GM23248 (cell line): Measurements from ENCODE around the gene TGFBR3L.

Experiments
- EZH2 ChIP-seq: fragments of 200-600 bp; sonication (generic); IDR thresholded peaks from 2 replicates; pipeline ENCODE4 v1.6.1; 2018; ENCODE audit warnings: antibody characterized with exemption, mild to moderate bottlenecking; ENCODE audit not compliant: insufficient read depth, poor library complexity, severe bottlenecking
- EZH2phosphoT487 ChIP-seq: fragments of 200-600 bp; sonication (generic); IDR thresholded peaks from 2 replicates; pipeline ENCODE4 v1.6.1; 2018; ENCODE audit warnings: antibody characterized with exemption, moderate library complexity, mild to moderate bottlenecking, low read depth; ENCODE audit not compliant: insufficient read depth

DNA sequence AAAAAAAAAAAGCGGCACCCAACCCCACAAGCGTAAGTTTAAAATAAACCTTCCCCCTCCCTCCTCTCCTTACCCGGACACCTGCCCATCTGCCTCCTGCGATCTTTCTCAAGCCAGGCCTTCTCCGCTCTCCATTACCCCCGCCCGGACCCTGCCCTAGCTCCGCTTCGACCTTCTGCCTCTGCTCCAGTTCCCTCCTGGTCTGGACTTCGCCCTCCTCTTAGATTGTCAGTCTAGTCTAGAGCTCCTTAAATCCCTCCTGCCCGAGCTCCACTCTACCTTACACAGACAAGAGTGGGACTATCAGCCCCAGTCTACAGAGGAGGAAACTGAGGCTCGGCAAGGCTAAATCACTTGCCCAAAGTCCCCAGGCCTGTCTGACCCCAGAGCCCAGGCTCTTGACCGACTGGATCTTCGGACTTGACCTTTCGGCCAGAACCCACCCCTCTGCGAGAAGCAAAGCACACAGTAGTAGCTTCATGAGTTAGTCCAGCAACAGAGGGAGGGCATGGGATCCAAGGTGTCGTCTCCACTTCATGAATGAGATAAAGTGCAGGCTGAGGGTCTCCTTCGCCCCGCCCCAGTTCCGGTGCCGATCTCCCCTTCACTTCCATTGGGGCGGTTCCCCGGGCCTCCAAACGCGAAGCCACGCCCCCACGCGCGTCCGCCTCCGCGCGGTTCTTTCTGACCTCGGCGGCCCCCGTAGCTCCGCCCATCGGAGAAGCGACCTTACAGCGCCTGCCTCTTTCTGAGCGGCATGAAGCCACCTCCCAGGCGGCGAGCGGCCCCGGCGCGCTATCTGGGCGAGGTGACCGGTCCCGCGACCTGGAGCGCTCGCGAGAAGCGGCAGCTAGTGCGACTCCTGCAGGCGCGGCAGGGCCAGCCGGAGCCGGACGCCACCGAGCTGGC lies 5.2 kb downstream of the TGFBR3L start, which contains the start of gene SNAPC2:
- TF ChIP-seq EZH2: no peak
- TF ChIP-seq EZH2phosphoT487: no peak
